Mucosa of rectum (tissue), 2 donors: Measurements from ENCODE around the gene TBCD.

Experiments
- H3K27ac ChIP-seq, 2 donors: one replicate each; pipeline ENCODE4 v1.7.0; 2013; ENCODE audit warnings: inconsistent platforms in 2 of 2, low read depth in 2 of 2, low read length in 2 of 2
- H3K27me3 ChIP-seq, 2 donors: one replicate each; pipeline ENCODE4 v1.7.0; 2013; ENCODE audit warnings: low read length in 2 of 2; ENCODE audit not compliant: control insufficient read depth in 2 of 2, insufficient read depth in 2 of 2
- H3K36me3 ChIP-seq, 2 donors: one replicate each; pipeline ENCODE4 v1.7.0; 2013; ENCODE audit warnings: low read length in 2 of 2; ENCODE audit not compliant: control insufficient read depth in 2 of 2, insufficient read depth in 2 of 2
- H3K4me1 ChIP-seq, 2 donors: one replicate each; pipeline ENCODE4 v1.7.0; 2013; ENCODE audit warnings: low read length in 2 of 2, mild to moderate bottlenecking in 1 of 2; ENCODE audit not compliant: control insufficient read depth in 2 of 2, insufficient read depth in 2 of 2
- H3K4me3 ChIP-seq, 2 donors: one replicate each; pipeline ENCODE4 v1.7.0; 2013; ENCODE audit warnings: low read length in 2 of 2
- H3K9ac ChIP-seq, 2 donors: one replicate each; pipeline ENCODE4 v1.7.0; 2013; ENCODE audit warnings: low read length in 2 of 2, low read depth in 1 of 2, mild to moderate bottlenecking in 1 of 2
- H3K9me3 ChIP-seq, 2 donors: one replicate each; pipeline ENCODE4 v1.7.0; 2013; ENCODE audit warnings: low read length in 2 of 2; ENCODE audit not compliant: control insufficient read depth in 2 of 2
- donor health status: healthy.
- donor health status: Normal muscosa, but diverticular disease.

The TBCD gene

GRCh38 chr17:82710499-82711232 lies 41.2 kb upstream of the TBCD start:
- Histone ChIP-seq H3K4me3 (no peak overlapping the region), H3K9ac (no peak overlapping the region), H3K36me3 (no peaks in the 10 kb centered on the region), H3K27ac (no peak overlapping the region), H3K27me3 (no peaks in the 10 kb centered on the region), H3K4me1 (peaks cover 0 to 15% of the 10 kb centered on the region in 2 donors), H3K9me3 (no peaks in the 10 kb centered on the region)

- H3K4me3 ChIP-seq, result no peak overlapping the region
- H3K4me1 ChIP-seq, result peaks cover 8 to 27% of the 10 kb centered on the region in 2 donors
- no peak overlapping the region for H3K9ac ChIP-seq
- no peak overlapping the region for H3K27ac ChIP-seq
- no peaks in the 10 kb centered on the region for H3K27me3 ChIP-seq
- no peaks in the 10 kb centered on the region for H3K9me3 ChIP-seq
- no peaks in the 10 kb centered on the region for H3K36me3 ChIP-seq
These were observed 38.7 kb upstream of the TBCD start for GRCh38 chr17:82713071-82713723.

- no peaks in the 10 kb centered on the region for H3K27me3 ChIP-seq
- H3K4me3 ChIP-seq, result peak within 1 kb of the TSS; percentile 89 to 91
- peaks cover 8 to 18% of the 10 kb centered on the region in 2 donors for H3K4me1 ChIP-seq
- H3K36me3 ChIP-seq, result peaks cover 16 to 20% of the 10 kb centered on the region in 2 donors
- peak within 1 kb of the TSS; percentile 84 to 85 for H3K9ac ChIP-seq
- no peaks in the 10 kb centered on the region for H3K9me3 ChIP-seq
- H3K27ac ChIP-seq, result peak within 1 kb of the TSS; percentile 77 to 78
These were observed 35.5 kb upstream of the TBCD start, which contains the start of gene FN3KRP for GRCh38 chr17:82716203-82717010. Gene FN3KRP (plus strand): TSS chr17:82716706. CDS start chr17:82716756, 50 bp downstream.

GRCh38 chr17:82718986-82719685 lies 32.7 kb upstream of the TBCD start:
- Histone ChIP-seq H3K27me3 (no peaks in the 10 kb centered on the region), H3K9me3 (no peaks in the 10 kb centered on the region), H3K4me1 (peaks cover 8 to 18% of the 10 kb centered on the region in 2 donors), H3K36me3 (peaks cover 27 to 33% of the 10 kb centered on the region in 2 donors), H3K4me3 (no peak overlapping the region), H3K9ac (no peak overlapping the region), H3K27ac (no peak overlapping the region)

GRCh38 chr17:82720204-82720603 lies 31.7 kb upstream of the TBCD start:
- Histone ChIP-seq H3K4me1 (peaks cover 8 to 18% of the 10 kb centered on the region in 2 donors), H3K36me3 (peaks cover 27 to 33% of the 10 kb centered on the region in 2 donors), H3K9me3 (no peaks in the 10 kb centered on the region), H3K27me3 (no peaks in the 10 kb centered on the region), H3K9ac (no peak overlapping the region), H3K27ac (no peak overlapping the region), H3K4me3 (no peak overlapping the region)

GRCh38 chr17:82722341-82723013 lies 29.4 kb upstream of the TBCD start:
- peaks cover 40 to 45% of the 10 kb centered on the region in 2 donors for H3K36me3 ChIP-seq

GRCh38 chr17:82723169-82723807 lies 28.6 kb upstream of the TBCD start:
- Histone ChIP-seq H3K9me3 (no peaks in the 10 kb centered on the region), H3K27ac (no peak overlapping the region), H3K4me3 (no peak overlapping the region), H3K36me3 (peaks cover 46 to 48% of the 10 kb centered on the region in 2 donors), H3K27me3 (no peaks in the 10 kb centered on the region), H3K9ac (no peak overlapping the region), H3K4me1 (peaks cover 0 to 1% of the 10 kb centered on the region in 2 donors)

More at GRCh38 chr17:82722341-82723013, 29.4 kb upstream of the TBCD start:
- peaks cover 3 to 9% of the 10 kb centered on the region in 2 donors for H3K4me1 ChIP-seq
- H3K27ac ChIP-seq, result no peak overlapping the region
- H3K27me3 ChIP-seq, result no peaks in the 10 kb centered on the region
- H3K9me3 ChIP-seq, result no peaks in the 10 kb centered on the region
- no peak overlapping the region for H3K9ac ChIP-seq
- no peak overlapping the region for H3K4me3 ChIP-seq

GRCh38 chr17:82726427-82726826 lies 25.4 kb upstream of the TBCD start:
- H3K9me3 ChIP-seq, result no peaks in the 10 kb centered on the region
- H3K27me3 ChIP-seq, result no peaks in the 10 kb centered on the region
- no peaks in the 10 kb centered on the region for H3K4me1 ChIP-seq
- H3K27ac ChIP-seq, result no peak overlapping the region
- peaks cover 35 to 37% of the 10 kb centered on the region in 2 donors for H3K36me3 ChIP-seq
- H3K9ac ChIP-seq, result no peak overlapping the region
- H3K4me3 ChIP-seq, result no peak overlapping the region
